Measurements from ENCODE around the gene PNMA8B. TPM values are rescaled to one million over a fixed set of nuclear protein-coding genes. Genes with fewer than 3 reads are reported as not detected.

Gene PNMA8B
- total RNA-seq, 1 donor from 2014 or later: 0.76 TPM

GRCh38 chr19:46536391-46536790 is 40.7 kb upstream of the PNMA8B start:
- peaks cover 3% of the 10 kb centered on the region for H3K4me1 Mint-ChIP-seq (ENCODE audit: low read depth, unreplicated experiment)
- no peak overlapping the region for H3K27ac Mint-ChIP-seq (ENCODE audit: unreplicated experiment)
- H3K9me3 Mint-ChIP-seq (ENCODE audit: unreplicated experiment): peaks cover 2% of the 10 kb centered on the region
- H3K27me3 Mint-ChIP-seq (ENCODE audit: unreplicated experiment): peaks cover 12% of the 10 kb centered on the region
- no peak for TF ChIP-seq CTCF (IDR thresholded peaks at IDR 0.05; ENCODE audit: partially characterized antibody, unreplicated experiment)
- H3K36me3 Mint-ChIP-seq (ENCODE audit: unreplicated experiment): no peaks in the 10 kb centered on the region
- no peak for DNase-seq
- no peak overlapping the region for H3K4me3 Mint-ChIP-seq (ENCODE audit: unreplicated experiment)

GRCh38 chr19:46533621-46534081 is 38.0 kb upstream of the PNMA8B start:
- Mint-ChIP-seq H3K27ac (ENCODE audit: unreplicated experiment) (no peak overlapping the region), H3K4me3 (ENCODE audit: unreplicated experiment) (no peak overlapping the region), H3K36me3 (ENCODE audit: unreplicated experiment) (no peaks in the 10 kb centered on the region), H3K9me3 (ENCODE audit: unreplicated experiment) (peaks cover 2% of the 10 kb centered on the region), H3K4me1 (ENCODE audit: low read depth, unreplicated experiment) (peaks cover 7% of the 10 kb centered on the region), H3K27me3 (ENCODE audit: unreplicated experiment) (peaks cover 15% of the 10 kb centered on the region)
- DNase-seq: no peak
- TF ChIP-seq CTCF (IDR thresholded peaks at IDR 0.05; ENCODE audit: partially characterized antibody, unreplicated experiment): no peak

- Mint-ChIP-seq H3K27ac (ENCODE audit: unreplicated experiment) (no peak overlapping the region), H3K36me3 (ENCODE audit: unreplicated experiment) (no peaks in the 10 kb centered on the region), H3K4me1 (ENCODE audit: low read depth, unreplicated experiment) (peaks cover 7% of the 10 kb centered on the region), H3K4me3 (ENCODE audit: unreplicated experiment) (no peak overlapping the region), H3K9me3 (ENCODE audit: unreplicated experiment) (peaks cover 2% of the 10 kb centered on the region), H3K27me3 (ENCODE audit: unreplicated experiment) (peaks cover 16% of the 10 kb centered on the region)
- TF ChIP-seq CTCF (IDR thresholded peaks at IDR 0.05; ENCODE audit: partially characterized antibody, unreplicated experiment): no peak
- DNase-seq: no peak
Measured at GRCh38 chr19:46533078-46533620, 37.5 kb upstream of the PNMA8B start.

GRCh38 chr19:46530636-46531035 is 35.0 kb upstream of the PNMA8B start:
- Mint-ChIP-seq H3K27ac (ENCODE audit: unreplicated experiment) (no peak overlapping the region), H3K9me3 (ENCODE audit: unreplicated experiment) (peaks cover 2% of the 10 kb centered on the region), H3K36me3 (ENCODE audit: unreplicated experiment) (no peaks in the 10 kb centered on the region), H3K4me1 (ENCODE audit: low read depth, unreplicated experiment) (peaks cover 7% of the 10 kb centered on the region), H3K4me3 (ENCODE audit: unreplicated experiment) (no peak overlapping the region), H3K27me3 (ENCODE audit: unreplicated experiment) (peaks cover 19% of the 10 kb centered on the region)
- no peak for DNase-seq
- TF ChIP-seq CTCF (IDR thresholded peaks at IDR 0.05; ENCODE audit: partially characterized antibody, unreplicated experiment): no peak

- Mint-ChIP-seq H3K4me1 (ENCODE audit: low read depth, unreplicated experiment) (peaks cover 7% of the 10 kb centered on the region), H3K27ac (ENCODE audit: unreplicated experiment) (no peak overlapping the region), H3K4me3 (ENCODE audit: unreplicated experiment) (peak overlapping the region; percentile 15), H3K9me3 (ENCODE audit: unreplicated experiment) (peaks cover 2% of the 10 kb centered on the region), H3K36me3 (ENCODE audit: unreplicated experiment) (no peaks in the 10 kb centered on the region), H3K27me3 (ENCODE audit: unreplicated experiment) (peaks cover 17% of the 10 kb centered on the region)
- peak; percentile 84 for DNase-seq
- TF ChIP-seq CTCF (IDR thresholded peaks at IDR 0.05; ENCODE audit: partially characterized antibody, unreplicated experiment): peak; percentile 97
Measured at GRCh38 chr19:46529622-46530451, 34.2 kb upstream of the PNMA8B start.
